ENCODE measurements around the gene ESYT2.

Gene ESYT2

DNA sequence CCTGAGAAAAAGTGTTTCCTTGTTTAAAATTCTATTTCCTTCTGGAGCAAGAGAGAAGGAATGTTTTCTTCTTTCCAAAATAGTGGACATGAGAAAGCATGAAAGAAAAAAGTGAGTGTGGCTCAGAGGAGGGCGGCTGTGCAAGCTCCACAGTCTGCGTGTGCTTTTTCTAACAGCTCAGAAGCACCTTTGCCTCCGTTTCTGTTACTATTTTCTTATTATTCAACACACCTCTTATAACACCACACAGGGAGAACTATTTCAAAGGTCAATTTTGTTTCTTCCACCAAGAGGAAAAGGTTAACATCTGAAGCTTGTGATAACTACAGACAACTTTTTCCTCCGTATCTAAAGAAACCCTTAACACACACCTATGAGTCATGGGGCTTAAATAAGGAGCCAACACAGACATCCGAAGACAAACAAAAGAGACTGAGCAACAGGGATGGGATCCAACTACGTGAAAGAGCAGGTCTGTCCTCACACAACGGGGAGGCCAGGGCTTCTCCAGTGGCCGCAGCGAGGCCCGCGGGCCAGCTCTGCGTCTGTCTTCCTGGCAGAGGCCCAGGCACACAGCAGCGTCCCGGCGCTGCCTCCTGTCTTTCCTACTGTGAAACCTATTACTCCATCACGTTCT lies 88.5 kb downstream of the ESYT2 start:
- peaks cover 36 to 90% (median 71%) of the 10 kb centered on the region in 4 experiments for H3K36me3 ChIP-seq (ENCODE audit: control insufficient read depth in 4 of 4, insufficient read depth in 4 of 4, low read length in 3 of 4)
- whole genome bisulfite sequencing (ENCODE audit: insufficient coverage) = 94% methylated on average over 12 of the region's 16 CpGs
- H3K27ac ChIP-seq (ENCODE audit: insufficient read depth in 1 of 2, low read depth in 1 of 2, low read length in 2 of 2, poor library complexity in 1 of 2, severe bottlenecking in 2 of 2) = peak overlapping the region in 1 of 2 experiments; percentile 12
- ChIA-PET POLR2A (interaction anchor here (1.0 kb wide), 1 partner anchor 30 kb away, joined by 3 read pairs; no protein-coding TSS in a partner anchor), CTCF (interaction anchor here (0.9 to 6.9 kb wide), 9 partner anchors 10 to 236 kb away, joined by 3 to 57 read pairs (median 9); no protein-coding TSS in a partner anchor)
- no peaks in the 10 kb centered on the region for H3K9me3 ChIP-seq (ENCODE audit: control extremely low read depth in 1 of 5, control insufficient read depth in 4 of 5, insufficient read depth in 2 of 5, low read depth in 1 of 5, low read length in 4 of 5)
- H3K27me3 ChIP-seq (replicated peaks in 2 of 5; ENCODE audit: control insufficient read depth in 4 of 5, insufficient read depth in 5 of 5, low read length in 4 of 5) = no peaks in the 10 kb centered on the region
- DNase-seq = no peak
- no peak overlapping the region for H3K4me3 ChIP-seq (ENCODE audit: control insufficient read depth in 1 of 7, extremely low read depth in 1 of 7, insufficient read depth in 4 of 7, low read depth in 2 of 7, low read length in 6 of 7)
- H3K4me1 ChIP-seq (ENCODE audit: control extremely low read depth in 1 of 4, control insufficient read depth in 4 of 4, insufficient read depth in 4 of 4, low read length in 3 of 4) = peaks cover 0 to 20% (median 13%) of the 10 kb centered on the region in 4 experiments

GRCh38 chr7:158740013-158740656 lies 89.2 kb downstream of the ESYT2 start:
- DNase-seq = peak; percentile 31 to 87 (median 78)
- 32% methylated on average over 13 of the region's 15 CpGs for WGBS (ENCODE audit: insufficient coverage)

DNA sequence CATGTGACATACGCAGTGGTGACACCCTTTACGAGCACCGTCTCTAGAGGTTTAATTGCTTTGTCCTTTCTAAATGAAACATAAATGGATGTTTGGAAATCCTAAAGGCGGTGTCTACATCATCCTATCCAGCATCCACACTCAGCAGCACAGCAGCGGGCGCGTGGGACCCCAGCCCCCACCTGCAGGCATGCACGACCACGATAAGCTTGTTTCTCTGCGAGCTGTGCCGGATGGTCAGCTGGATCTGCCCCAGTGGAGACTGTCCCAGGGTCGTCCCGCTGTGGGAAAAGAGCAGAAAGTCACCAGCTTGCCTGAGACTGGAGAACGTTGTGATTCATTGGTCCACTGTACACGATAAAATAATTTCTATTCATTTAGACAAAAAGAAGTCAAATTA lies 90.5 kb downstream of the ESYT2 start:
- ChIA-PET POLR2A (no interaction called here), CTCF (interaction anchor here (1.6 to 6.9 kb wide), 3 partner anchors 12 to 43 kb away, joined by 3 to 57 read pairs (median 19); no protein-coding TSS in a partner anchor)
- no peak overlapping the region for H3K27ac ChIP-seq (ENCODE audit: insufficient read depth in 1 of 2, low read depth in 1 of 2, low read length in 2 of 2, poor library complexity in 1 of 2, severe bottlenecking in 2 of 2)
- no peak overlapping the region for H3K4me3 ChIP-seq (ENCODE audit: control insufficient read depth in 1 of 7, extremely low read depth in 1 of 7, insufficient read depth in 4 of 7, low read depth in 2 of 7, low read length in 6 of 7)
- H3K27me3 ChIP-seq (replicated peaks in 2 of 5; ENCODE audit: control insufficient read depth in 4 of 5, insufficient read depth in 5 of 5, low read length in 4 of 5) = no peaks in the 10 kb centered on the region
- DNase-seq = no peak
- no peaks in the 10 kb centered on the region for H3K9me3 ChIP-seq (ENCODE audit: control extremely low read depth in 1 of 5, control insufficient read depth in 4 of 5, insufficient read depth in 2 of 5, low read depth in 1 of 5, low read length in 4 of 5)
- peaks cover 44 to 92% (median 79%) of the 10 kb centered on the region in 4 experiments for H3K36me3 ChIP-seq (ENCODE audit: control insufficient read depth in 4 of 4, insufficient read depth in 4 of 4, low read length in 3 of 4)
- peaks cover 0 to 20% (median 13%) of the 10 kb centered on the region in 4 experiments for H3K4me1 ChIP-seq (ENCODE audit: control extremely low read depth in 1 of 4, control insufficient read depth in 4 of 4, insufficient read depth in 4 of 4, low read length in 3 of 4)
- 83% methylated on average over 11 of the region's 15 CpGs for WGBS (ENCODE audit: insufficient coverage)

More at GRCh38 chr7:158740013-158740656, 89.2 kb downstream of the ESYT2 start:
- ChIA-PET POLR2A (interaction anchor here (1.0 kb wide), 1 partner anchor 30 kb away, joined by 3 read pairs; no protein-coding TSS in a partner anchor), CTCF (interaction anchor here (0.9 to 6.9 kb wide), 11 partner anchors 10 to 237 kb away, joined by 3 to 57 read pairs (median 6); no protein-coding TSS in a partner anchor)
- H3K4me1 ChIP-seq (ENCODE audit: control extremely low read depth in 1 of 4, control insufficient read depth in 4 of 4, insufficient read depth in 4 of 4, low read length in 3 of 4) = peaks cover 0 to 20% (median 13%) of the 10 kb centered on the region in 4 experiments
- H3K27me3 ChIP-seq (replicated peaks in 2 of 5; ENCODE audit: control insufficient read depth in 4 of 5, insufficient read depth in 5 of 5, low read length in 4 of 5) = no peaks in the 10 kb centered on the region
- H3K36me3 ChIP-seq (ENCODE audit: control insufficient read depth in 4 of 4, insufficient read depth in 4 of 4, low read length in 3 of 4) = peaks cover 40 to 90% (median 72%) of the 10 kb centered on the region in 4 experiments
- no peaks in the 10 kb centered on the region for H3K9me3 ChIP-seq (ENCODE audit: control extremely low read depth in 1 of 5, control insufficient read depth in 4 of 5, insufficient read depth in 2 of 5, low read depth in 1 of 5, low read length in 4 of 5)
- H3K27ac ChIP-seq (ENCODE audit: insufficient read depth in 1 of 2, low read depth in 1 of 2, low read length in 2 of 2, poor library complexity in 1 of 2, severe bottlenecking in 2 of 2) = peak overlapping the region in 1 of 2 experiments; percentile 12
- H3K4me3 ChIP-seq (ENCODE audit: control insufficient read depth in 1 of 7, extremely low read depth in 1 of 7, insufficient read depth in 4 of 7, low read depth in 2 of 7, low read length in 6 of 7) = peak overlapping the region in 2 of 7 experiments; percentile 0 to 10

- 98% methylated on average over 17 of the region's 19 CpGs for WGBS (ENCODE audit: insufficient coverage)
- Histone ChIP-seq H3K9me3 (ENCODE audit: control extremely low read depth in 1 of 5, control insufficient read depth in 4 of 5, insufficient read depth in 2 of 5, low read depth in 1 of 5, low read length in 4 of 5) (no peaks in the 10 kb centered on the region), H3K4me3 (ENCODE audit: control insufficient read depth in 1 of 7, extremely low read depth in 1 of 7, insufficient read depth in 4 of 7, low read depth in 2 of 7, low read length in 6 of 7) (no peak overlapping the region), H3K27me3 (replicated peaks in 2 of 5; ENCODE audit: control insufficient read depth in 4 of 5, insufficient read depth in 5 of 5, low read length in 4 of 5) (no peaks in the 10 kb centered on the region), H3K4me1 (ENCODE audit: control extremely low read depth in 1 of 4, control insufficient read depth in 4 of 4, insufficient read depth in 4 of 4, low read length in 3 of 4) (peaks cover 0 to 20% (median 13%) of the 10 kb centered on the region in 4 experiments), H3K36me3 (ENCODE audit: control insufficient read depth in 4 of 4, insufficient read depth in 4 of 4, low read length in 3 of 4) (peaks cover 41 to 89% (median 75%) of the 10 kb centered on the region in 4 experiments), H3K27ac (ENCODE audit: insufficient read depth in 1 of 2, low read depth in 1 of 2, low read length in 2 of 2, poor library complexity in 1 of 2, severe bottlenecking in 2 of 2) (no peak overlapping the region)
- CTCF ChIA-PET = interaction anchor here (6.9 kb wide), 1 partner anchor 41 kb away, joined by 57 read pairs; no protein-coding TSS in a partner anchor
- no peak for DNase-seq
- POLR2A ChIA-PET = no interaction called here
Observed at GRCh38 chr7:158737064-158737695, 92.1 kb downstream of the ESYT2 start.

GRCh38 chr7:158735935-158736334 lies 93.4 kb downstream of the ESYT2 start:
- H3K27ac ChIP-seq (ENCODE audit: insufficient read depth in 1 of 2, low read depth in 1 of 2, low read length in 2 of 2, poor library complexity in 1 of 2, severe bottlenecking in 2 of 2) = no peak overlapping the region
- DNase-seq = no peak
- peaks cover 0 to 15% (median 12%) of the 10 kb centered on the region in 4 experiments for H3K4me1 ChIP-seq (ENCODE audit: control extremely low read depth in 1 of 4, control insufficient read depth in 4 of 4, insufficient read depth in 4 of 4, low read length in 3 of 4)
- H3K4me3 ChIP-seq (ENCODE audit: control insufficient read depth in 1 of 7, extremely low read depth in 1 of 7, insufficient read depth in 4 of 7, low read depth in 2 of 7, low read length in 6 of 7) = no peak overlapping the region
- POLR2A ChIA-PET = no interaction called here
- CTCF ChIA-PET = interaction anchor here (0.7 to 1.1 kb wide), 2 partner anchors 10 to 39 kb away, joined by 3 to 4 read pairs; no protein-coding TSS in a partner anchor
- WGBS (ENCODE audit: insufficient coverage) = 93% methylated on average over 8 of the region's 12 CpGs
- H3K27me3 ChIP-seq (replicated peaks in 2 of 5; ENCODE audit: control insufficient read depth in 4 of 5, insufficient read depth in 5 of 5, low read length in 4 of 5) = no peaks in the 10 kb centered on the region
- H3K36me3 ChIP-seq (ENCODE audit: control insufficient read depth in 4 of 4, insufficient read depth in 4 of 4, low read length in 3 of 4) = peaks cover 38 to 84% (median 69%) of the 10 kb centered on the region in 4 experiments
- H3K9me3 ChIP-seq (ENCODE audit: control extremely low read depth in 1 of 5, control insufficient read depth in 4 of 5, insufficient read depth in 2 of 5, low read depth in 1 of 5, low read length in 4 of 5) = no peaks in the 10 kb centered on the region

DNA sequence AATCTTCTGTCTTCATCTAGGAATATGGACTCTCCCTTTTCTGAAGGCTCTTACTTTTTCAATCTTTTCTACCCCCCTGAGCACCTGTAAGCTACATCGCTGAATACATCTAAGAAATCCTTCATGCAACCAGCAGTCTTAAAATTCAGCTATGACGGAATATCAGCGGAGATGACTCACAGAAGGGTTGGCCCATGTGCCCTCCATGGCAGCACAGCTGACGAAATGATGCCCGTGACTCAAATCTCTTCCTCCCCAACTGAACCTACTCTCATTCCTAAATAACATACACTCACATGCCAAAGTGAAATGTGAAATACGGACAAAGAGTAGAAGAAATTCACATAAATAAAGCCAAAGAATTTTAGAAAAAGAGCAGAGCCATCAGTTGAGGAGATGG lies 94.4 kb downstream of the ESYT2 start:
- peaks cover 31 to 87% (median 67%) of the 10 kb centered on the region in 4 experiments for H3K36me3 ChIP-seq (ENCODE audit: control insufficient read depth in 4 of 4, insufficient read depth in 4 of 4, low read length in 3 of 4)
- no peaks in the 10 kb centered on the region for H3K9me3 ChIP-seq (ENCODE audit: control extremely low read depth in 1 of 5, control insufficient read depth in 4 of 5, insufficient read depth in 2 of 5, low read depth in 1 of 5, low read length in 4 of 5)
- no peak overlapping the region for H3K4me3 ChIP-seq (ENCODE audit: control insufficient read depth in 1 of 7, extremely low read depth in 1 of 7, insufficient read depth in 4 of 7, low read depth in 2 of 7, low read length in 6 of 7)
- H3K27me3 ChIP-seq (replicated peaks in 2 of 5; ENCODE audit: control insufficient read depth in 4 of 5, insufficient read depth in 5 of 5, low read length in 4 of 5) = no peaks in the 10 kb centered on the region
- WGBS (ENCODE audit: insufficient coverage) = 92% methylated on average over 2 of the region's 6 CpGs
- no peak for DNase-seq
- peaks cover 0 to 4% (median 4%) of the 10 kb centered on the region in 4 experiments for H3K4me1 ChIP-seq (ENCODE audit: control extremely low read depth in 1 of 4, control insufficient read depth in 4 of 4, insufficient read depth in 4 of 4, low read length in 3 of 4)
- ChIA-PET CTCF (interaction anchor here (3.4 kb wide), 1 partner anchor 39 kb away, joined by 25 read pairs; no protein-coding TSS in a partner anchor), POLR2A (no interaction called here)
- no peak overlapping the region for H3K27ac ChIP-seq (ENCODE audit: insufficient read depth in 1 of 2, low read depth in 1 of 2, low read length in 2 of 2, poor library complexity in 1 of 2, severe bottlenecking in 2 of 2)
